ENCODE results near the gene GPR39.

GRCh38 chr2:132416723-132417395 is at the start of gene GPR39:
- TF ChIP-seq CTCF (conservative IDR thresholded peaks at IDR 0.05 in 1 of 2, IDR thresholded peaks at IDR 0.05 in 1 of 2; ENCODE audit: low read depth in 1 of 2, low read length in 2 of 2), result no peak
- no peak for TF ChIP-seq EZH2 (IDR thresholded peaks at IDR 0.05; ENCODE audit: low read length, missing control alignments)
